DMS114 treated with DMSO at 0.1 percent for 48 hours (cell line): ENCODE data around the gene LRRC27.
"Not testable (repeated sequence)": the region's sequence is repeated elsewhere in the genome, so short reads cannot be mapped to it uniquely, and the experiment has no call there.

ENCODE experiments used
- DNase-seq: peaks from one replicate; lab custom pipeline; 2025; ENCODE audit not compliant: unreplicated experiment; lab: John Stamatoyannopoulos, UW

LRRC27 gene

GRCh38 chr10:132313865-132314264 lies 18.1 kb upstream of the LRRC27 start:
- DNase-seq, result no peak

GRCh38 chr10:132314336-132314735 lies 17.7 kb upstream of the LRRC27 start:
- DNase-seq, result no peak

GRCh38 chr10:132314881-132315280 lies 17.1 kb upstream of the LRRC27 start:
- not testable (repeated sequence) for DNase-seq

GRCh38 chr10:132316133-132316532 lies 15.9 kb upstream of the LRRC27 start:
- no peak for DNase-seq

- not testable (repeated sequence) for DNase-seq
Measured at GRCh38 chr10:132317477-132317876, 14.5 kb upstream of the LRRC27 start.

GRCh38 chr10:132319853-132320653 lies 11.9 kb upstream of the LRRC27 start:
- DNase-seq, result no peak

GRCh38 chr10:132320654-132321469 lies 11.1 kb upstream of the LRRC27 start:
- DNase-seq, result no peak

- DNase-seq, result no peak
Measured at GRCh38 chr10:132321726-132322125, 10.3 kb upstream of the LRRC27 start.

GRCh38 chr10:132322586-132323048 lies 9.4 kb upstream of the LRRC27 start:
- DNase-seq, result no peak

GRCh38 chr10:132324186-132324585 lies 7.8 kb upstream of the LRRC27 start:
- no peak for DNase-seq

GRCh38 chr10:132326344-132326889 lies 5.6 kb upstream of the LRRC27 start:
- DNase-seq, result no peak

- no peak for DNase-seq
Measured at GRCh38 chr10:132326925-132327324, 5.1 kb upstream of the LRRC27 start.

- DNase-seq, result no peak
Measured at GRCh38 chr10:132328106-132328505, 3.9 kb upstream of the LRRC27 start.

GRCh38 chr10:132328738-132329137 lies 3.3 kb upstream of the LRRC27 start:
- DNase-seq, result no peak

- peak; percentile 27 for DNase-seq
Measured at GRCh38 chr10:132329565-132330485, 2.2 kb upstream of the LRRC27 start.

GRCh38 chr10:132330486-132330833 lies 1.5 kb upstream of the LRRC27 start:
- no peak for DNase-seq

GRCh38 chr10:132332433-132332754 lies 401 bp downstream of the LRRC27 start:
- DNase-seq, result no peak

- no peak for DNase-seq
Measured at GRCh38 chr10:132333386-132333785, 1.4 kb downstream of the LRRC27 start.

- DNase-seq, result no peak
Measured at GRCh38 chr10:132334631-132335188, 2.7 kb downstream of the LRRC27 start.

- no peak for DNase-seq
Measured at GRCh38 chr10:132335189-132336063, 3.4 kb downstream of the LRRC27 start.
